PC-9 (cell line): ENCODE measurements around the gene GIGYF2.

Experiments used
- CTCF ChIP-seq: fragments of 200-600 bp; sonication (generic); conservative IDR thresholded peaks from 2 replicates; pipeline ENCODE4 v1.6.1; 2017; ENCODE audit warnings: mixed run types, antibody characterized with exemption, mild to moderate bottlenecking, moderate library complexity
- EZH2 ChIP-seq: fragments of 200-600 bp; sonication (generic); IDR thresholded peaks from 2 replicates; pipeline ENCODE4 v1.8.0; 2017; ENCODE audit warnings: antibody characterized with exemption, low read depth

GRCh38 chr2:232697059-232697806, at the start of gene GIGYF2:
- TF ChIP-seq CTCF (no peak), EZH2 (no peak)
